A549 (cell line): ENCODE measurements around the gene TMEM165.

ENCODE experiments used
- BCL3 ChIP-seq: fragments of >200 bp; sonication (Bioruptor Twin); formaldehyde crosslinking; IDR thresholded peaks from 3 replicates; pipeline ENCODE4 v1.6.1; 2016
- CTCF ChIP-seq: fragments of >200 bp; sonication (Bioruptor Twin); formaldehyde crosslinking; IDR thresholded peaks from 3 replicates; pipeline ENCODE4 v1.5.1; 2016
- EP300 ChIP-seq, 2 experiments: fragments of >200 bp; sonication (Bioruptor Twin); formaldehyde crosslinking; IDR thresholded peaks; 2 replicates in 1 of 2; 3 replicates in 1 of 2; pipeline ENCODE4 v1.6.1; 2016 to 2017
- SREBF2 ChIP-seq: fragments of 450-650 bp; IDR thresholded peaks from 2 replicates; pipeline ENCODE4 v1.6.1; 2014; ENCODE audit warnings: mild to moderate bottlenecking, moderate library complexity

GRCh38 chr4:55447108-55447708 lies 51.5 kb downstream of the TMEM165 start:
- TF ChIP-seq SREBF2 = no peak
- no peak for TF ChIP-seq BCL3
- TF ChIP-seq CTCF = no peak
- TF ChIP-seq EP300 (IDR thresholded peaks at IDR 0.05) = no peak
